ENCODE results near the gene ZNF496. TPM values are rescaled to one million over a fixed set of nuclear protein-coding genes. Genes with fewer than 3 reads are reported as not detected.

ZNF496 gene
- total RNA-seq, 3 donors from 2014 or later (not counting 1 experiment from before 2014, with no cell fraction given) = 25.6 to 33.0 (median 27.9) TPM

DNA sequence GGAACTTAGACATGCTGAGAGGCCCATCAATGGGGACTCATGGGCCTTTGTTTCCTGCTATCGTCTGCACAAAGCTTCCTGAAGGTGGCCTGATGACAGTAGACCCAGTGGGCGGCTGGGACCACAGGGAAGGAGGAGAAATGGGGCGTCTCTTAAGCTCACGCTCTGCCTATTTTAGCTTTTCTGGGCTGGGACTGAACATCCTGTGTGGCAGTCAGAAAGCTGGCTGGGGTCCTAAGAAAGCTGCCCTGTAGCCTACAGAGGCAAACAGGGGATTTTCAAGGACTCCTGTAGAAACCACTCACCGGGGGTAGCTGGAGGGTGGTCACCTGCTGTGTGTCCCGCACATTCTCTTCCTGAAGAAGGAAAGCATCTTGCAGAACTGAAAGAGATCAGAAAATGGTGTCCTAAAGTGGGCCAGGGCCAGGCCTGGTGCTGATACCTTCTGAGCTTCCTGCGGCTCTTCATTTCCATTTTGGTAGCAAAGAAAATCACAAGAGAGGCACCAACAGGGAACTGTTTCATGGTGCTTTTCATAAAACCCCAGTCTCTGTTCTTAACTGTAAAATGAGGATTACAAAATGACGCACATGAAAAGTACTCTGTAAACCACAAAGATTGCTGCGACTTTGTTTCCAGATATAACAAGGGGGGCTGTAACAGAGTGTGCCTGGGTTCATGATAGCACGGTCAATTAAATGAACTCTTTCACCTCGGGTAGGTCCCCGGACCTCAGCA, 8.6 kb downstream of the ZNF496 start:
- Histone ChIP-seq H3K36me3 (ENCODE audit: control insufficient read depth, insufficient read depth, low read length) (peaks cover 21% of the 10 kb centered on the region), H3K4me3 (ENCODE audit: low read length) (no peak overlapping the region), H3K27ac (ENCODE audit: low read length) (no peak overlapping the region), H3K4me1 (ENCODE audit: control insufficient read depth, insufficient read depth, low read length) (no peaks in the 10 kb centered on the region), H3K9me3 (ENCODE audit: control insufficient read depth, insufficient read depth, low read length) (no peaks in the 10 kb centered on the region), H3K27me3 (ENCODE audit: control insufficient read depth, insufficient read depth, low read length) (no peaks in the 10 kb centered on the region)
- peak in 1 of 2 donors; percentile 54 for DNase-seq
- TF ChIP-seq, protein P1, sequence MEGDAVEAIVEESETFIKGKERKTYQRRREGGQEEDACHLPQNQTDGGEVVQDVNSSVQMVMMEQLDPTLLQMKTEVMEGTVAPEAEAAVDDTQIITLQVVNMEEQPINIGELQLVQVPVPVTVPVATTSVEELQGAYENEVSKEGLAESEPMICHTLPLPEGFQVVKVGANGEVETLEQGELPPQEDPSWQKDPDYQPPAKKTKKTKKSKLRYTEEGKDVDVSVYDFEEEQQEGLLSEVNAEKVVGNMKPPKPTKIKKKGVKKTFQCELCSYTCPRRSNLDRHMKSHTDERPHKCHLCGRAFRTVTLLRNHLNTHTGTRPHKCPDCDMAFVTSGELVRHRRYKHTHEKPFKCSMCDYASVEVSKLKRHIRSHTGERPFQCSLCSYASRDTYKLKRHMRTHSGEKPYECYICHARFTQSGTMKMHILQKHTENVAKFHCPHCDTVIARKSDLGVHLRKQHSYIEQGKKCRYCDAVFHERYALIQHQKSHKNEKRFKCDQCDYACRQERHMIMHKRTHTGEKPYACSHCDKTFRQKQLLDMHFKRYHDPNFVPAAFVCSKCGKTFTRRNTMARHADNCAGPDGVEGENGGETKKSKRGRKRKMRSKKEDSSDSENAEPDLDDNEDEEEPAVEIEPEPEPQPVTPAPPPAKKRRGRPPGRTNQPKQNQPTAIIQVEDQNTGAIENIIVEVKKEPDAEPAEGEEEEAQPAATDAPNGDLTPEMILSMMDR (IDR thresholded peaks at IDR 0.05) = no peak
- peaks cover 6 to 8% of the 10 kb centered on the region in 2 donors for H3K4me1 Mint-ChIP-seq
- intact Hi-C loops (cut with micrococcal nuclease) = no loop called here
- H3K4me3 Mint-ChIP-seq = no peak overlapping the region
- ATAC-seq = no peak
- no peak overlapping the region for H3K27ac Mint-ChIP-seq
- no peaks in the 10 kb centered on the region for H3K9me3 Mint-ChIP-seq
- WGBS (ENCODE audit: insufficient coverage) = 59% methylated on average over 12 of the region's 12 CpGs
- H3K36me3 Mint-ChIP-seq = no peaks in the 10 kb centered on the region
- no peaks in the 10 kb centered on the region for H3K27me3 Mint-ChIP-seq (ENCODE audit: low read depth in 2 of 2)

DNA sequence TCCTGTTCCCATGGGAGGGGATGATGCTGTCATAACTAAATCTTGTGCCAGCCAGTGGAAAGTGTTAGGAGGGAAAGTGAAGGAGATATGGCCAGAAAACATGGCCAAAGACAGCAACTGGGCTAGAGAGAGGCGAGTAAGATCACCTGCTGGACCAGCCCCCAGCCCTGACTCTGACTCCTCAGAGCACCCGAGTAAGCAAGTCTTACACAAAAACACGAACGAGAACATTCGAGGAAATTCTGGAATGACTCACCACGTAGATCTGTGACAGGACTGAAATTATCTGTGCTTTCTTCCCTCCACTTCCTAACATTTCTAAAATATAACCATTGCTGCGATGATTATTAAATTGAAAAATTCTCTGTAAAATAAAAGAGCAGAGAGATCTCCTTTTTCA, 9.2 kb downstream of the ZNF496 start:
- no peak overlapping the region for H3K4me3 ChIP-seq (ENCODE audit: low read length)
- H3K9me3 ChIP-seq (ENCODE audit: control insufficient read depth, insufficient read depth, low read length) = no peaks in the 10 kb centered on the region
- TF ChIP-seq, protein P1 (IDR thresholded peaks at IDR 0.05) = no peak
- H3K27ac ChIP-seq (ENCODE audit: low read length) = no peak overlapping the region
- DNase-seq = peak in 1 of 2 donors; percentile 16
- Mint-ChIP-seq H3K4me3 (no peak overlapping the region), H3K9me3 (no peaks in the 10 kb centered on the region), H3K4me1 (peaks cover 6 to 8% of the 10 kb centered on the region in 2 donors), H3K36me3 (no peaks in the 10 kb centered on the region), H3K27me3 (ENCODE audit: low read depth in 2 of 2) (no peaks in the 10 kb centered on the region), H3K27ac (no peak overlapping the region)
- intact Hi-C loops (cut with micrococcal nuclease) = no loop called here
- peaks cover 21% of the 10 kb centered on the region for H3K36me3 ChIP-seq (ENCODE audit: control insufficient read depth, insufficient read depth, low read length)
- no peaks in the 10 kb centered on the region for H3K4me1 ChIP-seq (ENCODE audit: control insufficient read depth, insufficient read depth, low read length)
- WGBS (ENCODE audit: insufficient coverage) = 54% methylated on average over 6 of the region's 7 CpGs
- ATAC-seq = no peak
- H3K27me3 ChIP-seq (ENCODE audit: control insufficient read depth, insufficient read depth, low read length) = no peaks in the 10 kb centered on the region

DNA sequence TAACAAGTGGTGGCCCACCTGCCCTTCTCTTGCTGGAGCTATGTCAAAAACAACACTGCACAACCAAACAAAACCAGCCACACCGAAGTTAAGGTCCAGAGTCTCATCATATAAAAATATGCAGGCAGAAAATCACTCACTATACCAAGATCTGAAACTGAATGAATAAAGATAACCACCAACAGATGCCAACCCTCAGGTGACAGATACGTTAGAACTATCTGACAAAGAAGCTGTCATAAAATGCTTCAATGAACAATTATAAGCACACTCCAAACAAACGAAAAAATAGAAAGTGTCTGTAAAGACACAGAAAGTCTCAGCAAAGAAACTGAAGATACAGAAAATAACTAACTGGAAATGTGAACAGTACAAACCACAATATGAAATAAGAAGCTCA, 14.0 kb downstream of the ZNF496 start:
- H3K27ac Mint-ChIP-seq = no peak overlapping the region
- intact Hi-C loops (cut with micrococcal nuclease) = no loop called here
- no peak overlapping the region for H3K4me3 ChIP-seq (ENCODE audit: low read length)
- no peaks in the 10 kb centered on the region for H3K4me1 Mint-ChIP-seq
- no peaks in the 10 kb centered on the region for H3K9me3 Mint-ChIP-seq
- no peak overlapping the region for H3K4me3 Mint-ChIP-seq
- H3K27me3 Mint-ChIP-seq (ENCODE audit: low read depth in 2 of 2) = no peaks in the 10 kb centered on the region
- DNase-seq (no peak), ATAC-seq (no peak)
- no peaks in the 10 kb centered on the region for H3K4me1 ChIP-seq (ENCODE audit: control insufficient read depth, insufficient read depth, low read length)
- H3K36me3 Mint-ChIP-seq = no peaks in the 10 kb centered on the region
- H3K36me3 ChIP-seq (ENCODE audit: control insufficient read depth, insufficient read depth, low read length) = peaks cover 10% of the 10 kb centered on the region
- no peaks in the 10 kb centered on the region for H3K9me3 ChIP-seq (ENCODE audit: control insufficient read depth, insufficient read depth, low read length)
- no peaks in the 10 kb centered on the region for H3K27me3 ChIP-seq (ENCODE audit: control insufficient read depth, insufficient read depth, low read length)
- H3K27ac ChIP-seq (ENCODE audit: low read length) = no peak overlapping the region
- WGBS (ENCODE audit: insufficient coverage) = 62% methylated on average over 3 of the region's 3 CpGs
- TF ChIP-seq, protein P1 (IDR thresholded peaks at IDR 0.05) = no peak

Measured in natural killer cell (primary cell).